Measurements from ENCODE around the gene GATA5.

GATA5 gene, protein sequence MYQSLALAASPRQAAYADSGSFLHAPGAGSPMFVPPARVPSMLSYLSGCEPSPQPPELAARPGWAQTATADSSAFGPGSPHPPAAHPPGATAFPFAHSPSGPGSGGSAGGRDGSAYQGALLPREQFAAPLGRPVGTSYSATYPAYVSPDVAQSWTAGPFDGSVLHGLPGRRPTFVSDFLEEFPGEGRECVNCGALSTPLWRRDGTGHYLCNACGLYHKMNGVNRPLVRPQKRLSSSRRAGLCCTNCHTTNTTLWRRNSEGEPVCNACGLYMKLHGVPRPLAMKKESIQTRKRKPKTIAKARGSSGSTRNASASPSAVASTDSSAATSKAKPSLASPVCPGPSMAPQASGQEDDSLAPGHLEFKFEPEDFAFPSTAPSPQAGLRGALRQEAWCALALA

DNA sequence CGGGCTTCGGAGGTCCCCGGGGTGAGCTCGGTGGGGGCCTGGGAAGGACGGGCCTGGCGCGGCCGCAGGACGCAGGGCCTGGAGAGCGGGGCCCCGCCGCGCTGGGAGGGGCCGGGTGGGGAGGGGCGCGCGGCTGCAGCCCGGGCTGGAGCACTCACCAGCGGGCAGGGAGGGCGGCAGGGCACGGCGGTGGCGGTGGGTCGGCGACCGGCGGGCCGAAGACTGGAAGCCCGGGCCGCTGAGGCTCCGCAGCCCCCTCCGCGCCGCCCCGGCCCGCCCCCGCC is at the start of gene GATA5:
Gene GATA5 (minus strand): TSS at position 224 of the 284 bp plus-strand sequence. CDS start 474 bp downstream, outside the sequence.
- H3K4me3 ChIP-seq (ENCODE audit: low read depth, low read length) = no peak within 1 kb of the TSS

DNA sequence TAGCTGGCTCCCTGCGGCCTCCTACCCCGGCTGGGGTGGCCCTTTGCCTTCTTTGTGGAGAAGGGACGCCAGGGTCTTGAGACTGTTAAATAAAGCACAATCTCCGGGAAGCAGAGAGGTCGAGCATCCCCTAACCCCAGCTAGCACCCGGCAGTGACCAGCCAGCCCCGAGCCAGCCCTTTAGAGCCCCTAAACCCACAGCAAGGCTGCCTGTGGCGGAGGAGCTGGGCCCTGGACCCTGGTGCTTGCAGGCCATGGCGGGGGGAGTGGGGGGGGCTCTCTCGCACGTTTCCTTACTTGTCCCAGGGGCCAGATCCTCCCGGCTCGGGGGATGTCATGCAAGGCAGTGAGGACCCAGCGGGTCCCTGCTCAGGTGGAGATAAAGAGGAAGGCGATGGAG is 49.2 kb upstream of the GATA5 start:
- TF ChIP-seq, protein P1, sequence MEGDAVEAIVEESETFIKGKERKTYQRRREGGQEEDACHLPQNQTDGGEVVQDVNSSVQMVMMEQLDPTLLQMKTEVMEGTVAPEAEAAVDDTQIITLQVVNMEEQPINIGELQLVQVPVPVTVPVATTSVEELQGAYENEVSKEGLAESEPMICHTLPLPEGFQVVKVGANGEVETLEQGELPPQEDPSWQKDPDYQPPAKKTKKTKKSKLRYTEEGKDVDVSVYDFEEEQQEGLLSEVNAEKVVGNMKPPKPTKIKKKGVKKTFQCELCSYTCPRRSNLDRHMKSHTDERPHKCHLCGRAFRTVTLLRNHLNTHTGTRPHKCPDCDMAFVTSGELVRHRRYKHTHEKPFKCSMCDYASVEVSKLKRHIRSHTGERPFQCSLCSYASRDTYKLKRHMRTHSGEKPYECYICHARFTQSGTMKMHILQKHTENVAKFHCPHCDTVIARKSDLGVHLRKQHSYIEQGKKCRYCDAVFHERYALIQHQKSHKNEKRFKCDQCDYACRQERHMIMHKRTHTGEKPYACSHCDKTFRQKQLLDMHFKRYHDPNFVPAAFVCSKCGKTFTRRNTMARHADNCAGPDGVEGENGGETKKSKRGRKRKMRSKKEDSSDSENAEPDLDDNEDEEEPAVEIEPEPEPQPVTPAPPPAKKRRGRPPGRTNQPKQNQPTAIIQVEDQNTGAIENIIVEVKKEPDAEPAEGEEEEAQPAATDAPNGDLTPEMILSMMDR (IDR thresholded peaks at IDR 0.05; ENCODE audit: low read depth, low read length, missing control alignments) = no peak
- DNase-seq (ENCODE audit: low read depth) = no peak
- no peak overlapping the region for H3K4me3 ChIP-seq (ENCODE audit: low read depth, low read length)

More for the DNA sequence above, at the start of gene GATA5:
- no peak for DNase-seq (ENCODE audit: low read depth)
- TF ChIP-seq, protein P1 (IDR thresholded peaks at IDR 0.05; ENCODE audit: low read depth, low read length, missing control alignments) = no peak

DNA sequence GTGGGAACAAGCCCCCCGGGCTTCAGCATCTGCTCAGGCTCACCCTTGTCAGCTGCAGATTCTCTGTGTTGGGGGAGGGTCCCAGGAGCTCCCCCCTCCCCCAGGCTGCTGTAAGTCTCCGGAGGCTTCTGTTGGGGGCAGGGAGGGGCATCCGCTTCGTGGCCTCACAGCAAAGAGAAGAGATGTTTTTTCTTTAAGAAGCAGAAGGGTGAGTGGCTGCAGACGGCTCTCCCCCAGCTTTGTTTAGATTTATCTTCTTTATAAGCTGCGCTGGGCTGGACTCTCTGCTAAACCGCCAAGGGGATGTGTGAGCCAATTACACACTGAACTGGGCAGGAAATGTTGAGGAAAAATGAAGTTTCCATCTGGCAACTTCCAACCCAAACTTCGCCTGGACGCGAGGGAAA is 48.7 kb upstream of the GATA5 start:
- H3K4me3 ChIP-seq (ENCODE audit: low read depth, low read length) = no peak overlapping the region
- no peak for DNase-seq (ENCODE audit: low read depth)
- TF ChIP-seq, protein P1 (IDR thresholded peaks at IDR 0.05; ENCODE audit: low read depth, low read length, missing control alignments) = no peak

DNA sequence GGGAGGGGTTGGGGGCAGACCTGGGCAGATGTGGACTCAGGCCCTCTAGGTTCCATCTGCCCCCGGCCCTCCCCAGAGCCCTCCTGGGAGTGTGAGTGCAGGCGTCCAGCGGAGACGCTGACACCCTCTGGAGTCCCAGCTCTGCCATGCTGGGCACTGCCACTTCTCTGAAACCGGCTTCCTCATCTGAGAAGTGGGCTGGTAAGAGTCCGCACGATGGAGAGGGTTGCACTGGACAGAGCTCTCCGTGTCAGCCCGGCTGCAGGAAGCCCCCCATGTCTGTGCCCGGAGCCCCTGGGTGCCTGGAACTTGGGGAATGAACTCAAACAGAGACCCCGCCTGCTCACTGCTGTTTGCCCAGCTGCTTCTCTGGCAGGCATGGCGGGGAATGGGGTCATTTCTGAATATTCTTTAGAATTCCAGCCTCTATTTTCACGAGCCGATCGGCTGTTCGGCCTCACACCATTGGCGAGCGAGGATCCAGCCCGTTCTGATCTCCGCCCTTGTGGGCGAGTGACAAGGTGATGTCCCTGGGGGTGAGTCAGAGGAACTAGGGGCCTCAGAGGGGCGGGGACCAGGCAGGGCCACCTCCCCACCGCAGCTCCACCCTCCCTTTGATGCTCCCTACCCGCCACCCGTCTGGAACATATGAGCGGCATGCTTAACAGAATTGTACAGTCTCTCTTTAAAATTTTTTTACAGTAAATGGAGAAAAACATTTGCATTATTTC is 47.8 kb upstream of the GATA5 start:
- H3K4me3 ChIP-seq (ENCODE audit: low read depth, low read length) = no peak overlapping the region
- no peak for DNase-seq (ENCODE audit: low read depth)
- TF ChIP-seq, protein P1 (IDR thresholded peaks at IDR 0.05; ENCODE audit: low read depth, low read length, missing control alignments) = no peak

DNA sequence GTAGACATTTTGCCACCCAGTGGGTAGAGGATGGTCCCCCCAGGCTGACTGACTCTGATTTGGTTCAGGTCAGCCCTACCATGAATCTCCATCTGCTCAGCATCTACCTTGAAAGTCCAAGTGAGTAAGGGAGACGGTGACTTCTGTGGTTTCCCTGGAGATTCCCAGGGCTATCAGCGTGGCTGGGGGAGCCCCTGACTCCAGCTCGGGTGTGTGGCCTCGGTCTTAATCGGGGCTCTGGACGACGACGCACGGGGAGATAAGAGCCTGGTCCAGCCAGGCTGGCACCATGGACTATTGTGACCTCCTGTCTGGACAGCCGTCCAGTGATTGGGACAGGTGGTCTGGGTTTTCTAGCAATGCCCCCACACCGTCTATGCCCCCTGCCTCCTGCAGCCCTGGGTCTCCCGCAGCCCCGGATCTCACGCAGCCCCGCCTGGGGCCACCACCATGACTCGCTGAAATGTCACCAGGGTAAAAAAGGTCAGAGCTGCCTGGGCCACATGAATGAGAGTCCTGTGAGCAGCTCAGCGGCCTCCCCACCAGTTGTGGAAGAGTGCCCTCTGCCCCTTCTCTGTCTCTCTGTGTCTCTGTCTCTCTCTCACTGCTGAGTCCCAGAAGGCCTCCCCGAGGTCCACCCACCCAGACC is 47.1 kb upstream of the GATA5 start:
- DNase-seq (ENCODE audit: low read depth) = no peak
- TF ChIP-seq, protein P1 (IDR thresholded peaks at IDR 0.05; ENCODE audit: low read depth, low read length, missing control alignments) = no peak
- no peak overlapping the region for H3K4me3 ChIP-seq (ENCODE audit: low read depth, low read length)

DNA sequence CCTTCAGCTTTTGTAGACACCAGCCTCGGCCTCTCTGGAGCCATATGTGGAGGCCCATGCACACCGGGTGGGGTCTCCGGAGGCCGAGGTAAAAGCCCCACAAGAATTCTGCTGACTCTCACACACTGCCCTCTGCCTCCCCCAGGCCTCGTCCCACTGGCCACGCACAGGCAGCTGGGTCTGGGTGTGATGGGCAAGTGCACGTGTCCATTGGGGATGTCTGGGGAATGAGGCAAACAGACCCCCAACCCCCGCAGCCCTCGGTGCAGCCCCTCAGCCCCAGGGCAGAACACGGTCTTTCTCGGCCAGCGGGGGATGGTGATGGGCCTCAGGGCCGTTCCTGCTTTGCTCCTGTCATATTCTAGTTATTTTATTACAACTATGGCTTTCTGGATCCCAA is 44.0 kb upstream of the GATA5 start:
- no peak overlapping the region for H3K4me3 ChIP-seq (ENCODE audit: low read depth, low read length)
- no peak for DNase-seq (ENCODE audit: low read depth)
- TF ChIP-seq, protein P1 (IDR thresholded peaks at IDR 0.05; ENCODE audit: low read depth, low read length, missing control alignments) = no peak

Data from GM12864 (cell line).